ENCODE results near the gene CBFA2T2. TPM values are rescaled to one million over a fixed set of nuclear protein-coding genes. Genes with fewer than 3 reads are reported as not detected.

Gene CBFA2T2
- total RNA-seq, 1 experiment from 2014 or later, result 16.3 TPM

GRCh38 chr20:33441142-33441955, 48.5 kb upstream of the CBFA2T2 start:
- Histone ChIP-seq H3K9me3 (ENCODE audit: control insufficient read depth, insufficient read depth, low read depth, low read length) (no peaks in the 10 kb centered on the region), H3K4me3 (ENCODE audit: low read depth in 2 of 2, low read length in 2 of 2) (no peak overlapping the region), H3K36me3 (ENCODE audit: control insufficient read depth, insufficient read depth, low read length) (no peaks in the 10 kb centered on the region), H3K27me3 (ENCODE audit: control insufficient read depth, insufficient read depth, low read length) (no peaks in the 10 kb centered on the region), H3K4me1 (ENCODE audit: control insufficient read depth, insufficient read depth, low read length) (no peaks in the 10 kb centered on the region), H3K27ac (ENCODE audit: low read length) (no peak overlapping the region)
- in situ Hi-C loops (cut with HindIII; ENCODE audit: low pct_unique_long_range_greater_than_20kb, low sequenced_read_pairs), result no loop called here
- ChIA-PET POLR2A (no interaction called here), CTCF (no interaction called here)
- no peak for ATAC-seq
- no peak for DNase-seq (ENCODE audit: low read depth, low spot score)
- intact Hi-C loops (cut with micrococcal nuclease; ENCODE audit: unreplicated experiment), result no loop called here
- BruUV-seq (replicated peaks), result no TSS peak
- TF ChIP-seq POLR2AphosphoS5 (IDR thresholded peaks at IDR 0.05; ENCODE audit: low read depth, low read length) (no peak), SIN3A (IDR thresholded peaks at IDR 0.05; ENCODE audit: borderline replicate concordance, insufficient read depth, low read depth, low read length) (no peak), REST (IDR thresholded peaks at IDR 0.05; ENCODE audit: insufficient read depth in 1 of 2, low read depth in 2 of 2, low read length in 1 of 2) (no peak), TCF7L2 (IDR thresholded peaks at IDR 0.05; ENCODE audit: low read depth, low read length) (no peak), CTCF (IDR thresholded peaks at IDR 0.05) (no peak)

- DNase-seq (ENCODE audit: low read depth, low spot score) (no peak), ATAC-seq (no peak)
- ChIA-PET POLR2A (no interaction called here), CTCF (no interaction called here)
- TF ChIP-seq CTCF (IDR thresholded peaks at IDR 0.05), result no peak
- TF ChIP-seq REST (IDR thresholded peaks at IDR 0.05; ENCODE audit: insufficient read depth in 1 of 2, low read depth in 2 of 2, low read length in 1 of 2), result no peak
- TF ChIP-seq POLR2AphosphoS5 (IDR thresholded peaks at IDR 0.05; ENCODE audit: low read depth, low read length), result no peak
- TF ChIP-seq TCF7L2 (IDR thresholded peaks at IDR 0.05; ENCODE audit: low read depth, low read length), result no peak
- no peak for TF ChIP-seq SIN3A (IDR thresholded peaks at IDR 0.05; ENCODE audit: borderline replicate concordance, insufficient read depth, low read depth, low read length)
- in situ Hi-C loops (cut with HindIII; ENCODE audit: low pct_unique_long_range_greater_than_20kb, low sequenced_read_pairs) (no loop called here), intact Hi-C loops (cut with micrococcal nuclease; ENCODE audit: unreplicated experiment) (no loop called here)
- Histone ChIP-seq H3K27me3 (ENCODE audit: control insufficient read depth, insufficient read depth, low read length) (no peaks in the 10 kb centered on the region), H3K9me3 (ENCODE audit: control insufficient read depth, insufficient read depth, low read depth, low read length) (no peaks in the 10 kb centered on the region), H3K4me1 (ENCODE audit: control insufficient read depth, insufficient read depth, low read length) (no peaks in the 10 kb centered on the region), H3K27ac (ENCODE audit: low read length) (no peak overlapping the region), H3K4me3 (ENCODE audit: low read depth in 2 of 2, low read length in 2 of 2) (peak overlapping the region; percentile 43 to 70), H3K36me3 (ENCODE audit: control insufficient read depth, insufficient read depth, low read length) (no peaks in the 10 kb centered on the region)
- no TSS peak for BruUV-seq (replicated peaks)
Observed at GRCh38 chr20:33442136-33443005, 47.5 kb upstream of the CBFA2T2 start.

Data from Panc1 (cell line).